OCI-LY3 (cell line): ENCODE results near the gene CLEC2D.

Source experiments
- EZH2phosphoT487 ChIP-seq: fragments of 200-600 bp; shearing (Covaris generic); IDR thresholded peaks from 2 replicates; pipeline ENCODE4 v1.6.1; 2018; ENCODE audit warnings: antibody characterized with exemption, mixed run types, low read depth
- TF ChIP-seq, protein P1 (sequence below): fragments of 200-600, 300-600 bp; sonication (generic); IDR thresholded peaks from 2 replicates; pipeline ENCODE4 v1.5.1; 2014; ENCODE audit warnings: antibody characterized with exemption, low read length, low read depth

DNA sequence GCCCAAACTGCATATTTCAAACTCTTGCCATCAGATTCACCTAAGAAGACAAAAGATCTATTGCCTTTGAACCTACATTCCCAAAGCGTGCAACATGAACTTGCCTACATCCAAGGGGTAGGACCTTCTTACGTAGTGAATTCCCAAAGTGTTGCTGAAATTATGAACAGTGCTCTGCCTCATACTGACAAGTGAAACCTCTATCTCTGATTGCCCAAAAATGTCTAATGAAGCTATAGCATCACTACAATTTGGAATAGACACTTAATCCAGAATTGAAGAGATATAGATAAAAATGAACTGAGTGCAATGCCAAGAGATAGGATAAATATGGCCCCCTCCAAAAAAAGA, 31.1 kb downstream of the CLEC2D start:
- TF ChIP-seq, protein P1, sequence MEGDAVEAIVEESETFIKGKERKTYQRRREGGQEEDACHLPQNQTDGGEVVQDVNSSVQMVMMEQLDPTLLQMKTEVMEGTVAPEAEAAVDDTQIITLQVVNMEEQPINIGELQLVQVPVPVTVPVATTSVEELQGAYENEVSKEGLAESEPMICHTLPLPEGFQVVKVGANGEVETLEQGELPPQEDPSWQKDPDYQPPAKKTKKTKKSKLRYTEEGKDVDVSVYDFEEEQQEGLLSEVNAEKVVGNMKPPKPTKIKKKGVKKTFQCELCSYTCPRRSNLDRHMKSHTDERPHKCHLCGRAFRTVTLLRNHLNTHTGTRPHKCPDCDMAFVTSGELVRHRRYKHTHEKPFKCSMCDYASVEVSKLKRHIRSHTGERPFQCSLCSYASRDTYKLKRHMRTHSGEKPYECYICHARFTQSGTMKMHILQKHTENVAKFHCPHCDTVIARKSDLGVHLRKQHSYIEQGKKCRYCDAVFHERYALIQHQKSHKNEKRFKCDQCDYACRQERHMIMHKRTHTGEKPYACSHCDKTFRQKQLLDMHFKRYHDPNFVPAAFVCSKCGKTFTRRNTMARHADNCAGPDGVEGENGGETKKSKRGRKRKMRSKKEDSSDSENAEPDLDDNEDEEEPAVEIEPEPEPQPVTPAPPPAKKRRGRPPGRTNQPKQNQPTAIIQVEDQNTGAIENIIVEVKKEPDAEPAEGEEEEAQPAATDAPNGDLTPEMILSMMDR, result no peak
- no peak for TF ChIP-seq EZH2phosphoT487
